Keratinocyte (primary cell): ENCODE data around the gene PRKCZ.

Experiments
- EZH2 ChIP-seq: IDR thresholded peaks from one replicate; pipeline ENCODE4 v1.6.1; 2012; ENCODE audit warnings: inconsistent platforms, mild to moderate bottlenecking, low read length, moderate library complexity
- TF ChIP-seq, protein P1 (sequence below), 3 experiments: IDR thresholded peaks in 1 of 3; conservative IDR thresholded peaks in 1 of 3; optimal IDR thresholded peaks in 1 of 3; 2 replicates in 2 of 3; 3 replicates in 1 of 3; pipeline versions ENCODE3 to v1.5.1; 2011; ENCODE audit warnings: low read length in 3 of 3, mild to moderate bottlenecking in 3 of 3, moderate library complexity in 2 of 3, control low read depth in 1 of 3, inconsistent platforms in 1 of 3; ENCODE audit not compliant: insufficient read depth in 2 of 3; ENCODE audit errors: extremely low read depth in 1 of 3

DNA sequence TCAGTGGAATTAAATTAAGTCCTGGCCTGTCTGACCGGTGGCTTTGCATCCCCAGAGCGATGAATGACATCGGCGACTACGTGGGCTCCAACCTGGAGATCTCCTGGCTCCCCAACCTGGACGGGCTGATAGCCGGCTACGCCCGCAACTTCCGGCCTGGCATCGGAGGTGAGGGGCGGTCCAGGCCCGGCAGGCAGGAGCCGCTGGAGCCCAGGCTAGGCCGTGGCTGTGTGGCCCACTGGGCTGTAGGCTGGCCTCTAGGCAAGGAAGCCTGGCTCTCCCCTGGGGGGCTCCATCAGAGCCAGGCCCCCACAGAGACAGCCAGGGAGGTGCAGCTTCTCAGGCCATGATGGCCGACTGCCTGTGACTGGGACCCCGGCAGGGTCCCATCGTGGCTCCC, 25.3 kb upstream of the PRKCZ start:
- TF ChIP-seq, protein P1, sequence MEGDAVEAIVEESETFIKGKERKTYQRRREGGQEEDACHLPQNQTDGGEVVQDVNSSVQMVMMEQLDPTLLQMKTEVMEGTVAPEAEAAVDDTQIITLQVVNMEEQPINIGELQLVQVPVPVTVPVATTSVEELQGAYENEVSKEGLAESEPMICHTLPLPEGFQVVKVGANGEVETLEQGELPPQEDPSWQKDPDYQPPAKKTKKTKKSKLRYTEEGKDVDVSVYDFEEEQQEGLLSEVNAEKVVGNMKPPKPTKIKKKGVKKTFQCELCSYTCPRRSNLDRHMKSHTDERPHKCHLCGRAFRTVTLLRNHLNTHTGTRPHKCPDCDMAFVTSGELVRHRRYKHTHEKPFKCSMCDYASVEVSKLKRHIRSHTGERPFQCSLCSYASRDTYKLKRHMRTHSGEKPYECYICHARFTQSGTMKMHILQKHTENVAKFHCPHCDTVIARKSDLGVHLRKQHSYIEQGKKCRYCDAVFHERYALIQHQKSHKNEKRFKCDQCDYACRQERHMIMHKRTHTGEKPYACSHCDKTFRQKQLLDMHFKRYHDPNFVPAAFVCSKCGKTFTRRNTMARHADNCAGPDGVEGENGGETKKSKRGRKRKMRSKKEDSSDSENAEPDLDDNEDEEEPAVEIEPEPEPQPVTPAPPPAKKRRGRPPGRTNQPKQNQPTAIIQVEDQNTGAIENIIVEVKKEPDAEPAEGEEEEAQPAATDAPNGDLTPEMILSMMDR (optimal IDR thresholded peaks at IDR 0.05 in 1 of 3, IDR thresholded peaks at IDR 0.05 in 1 of 3, conservative IDR thresholded peaks at IDR 0.05 in 1 of 3; ENCODE audit: extremely low read depth in 1 of 3, insufficient read depth in 2 of 3, low read length in 3 of 3): no peak
- no peak for TF ChIP-seq EZH2
